ENCODE data around the gene GALK1.

The GALK1 gene

DNA sequence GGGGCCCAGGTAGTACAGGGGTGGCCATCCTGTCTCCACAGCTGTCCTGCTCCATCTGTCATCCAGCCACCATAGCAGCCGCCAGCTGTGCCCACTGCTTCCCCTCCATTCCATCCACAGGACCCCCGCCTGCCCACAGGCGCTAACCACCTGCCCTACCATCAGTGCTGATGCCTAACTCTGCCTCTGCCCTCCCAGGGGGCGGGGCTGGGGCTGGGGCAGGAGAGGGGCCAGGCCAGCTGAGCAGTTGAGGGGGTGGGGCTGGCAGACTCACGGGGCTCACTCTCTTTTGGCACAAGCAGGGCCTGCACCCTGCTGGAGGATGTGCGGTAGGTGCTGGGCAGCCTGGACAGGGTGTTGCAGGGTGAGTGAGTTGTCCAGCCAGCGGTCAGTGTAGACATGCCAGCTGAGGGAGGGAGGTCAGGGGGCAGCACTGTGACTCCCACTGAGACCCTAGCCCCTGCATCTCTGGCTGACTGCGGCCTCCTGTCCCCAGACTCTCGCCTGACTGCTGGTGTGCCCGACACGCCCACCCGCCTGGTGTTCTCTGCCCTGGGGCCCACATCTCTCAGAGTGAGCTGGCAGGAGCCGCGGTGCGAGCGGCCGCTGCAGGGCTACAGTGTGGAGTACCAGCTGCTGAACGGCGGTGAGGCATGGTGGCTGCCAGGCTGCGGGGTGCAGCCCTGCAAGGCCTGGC is 9.6 kb downstream of the GALK1 start:
- H3K36me3 ChIP-seq (ENCODE audit: control insufficient read depth, insufficient read depth, low read length), result 0 out of 2 replicates have a peak, but pooled peaks cover 3% of the 10 kb centered on the region
- no peaks in the 10 kb centered on the region for H3K4me1 ChIP-seq (ENCODE audit: control insufficient read depth, insufficient read depth, low read length)
- DNase-seq (ENCODE audit: low read depth, low spot score), result no peak
- no CpG with 5 or more reads among the region's 20 CpGs for WGBS (ENCODE audit: insufficient coverage, insufficient read length)
- no peaks in the 10 kb centered on the region for H3K27me3 ChIP-seq (ENCODE audit: control insufficient read depth, insufficient read depth, low read length)
- H3K27ac ChIP-seq (ENCODE audit: low read length), result no peak overlapping the region
- no peak overlapping the region for H3K4me3 ChIP-seq (ENCODE audit: low read length)
- no peaks in the 10 kb centered on the region for H3K9me3 ChIP-seq (ENCODE audit: control insufficient read depth, insufficient read depth, low read length)

DNA sequence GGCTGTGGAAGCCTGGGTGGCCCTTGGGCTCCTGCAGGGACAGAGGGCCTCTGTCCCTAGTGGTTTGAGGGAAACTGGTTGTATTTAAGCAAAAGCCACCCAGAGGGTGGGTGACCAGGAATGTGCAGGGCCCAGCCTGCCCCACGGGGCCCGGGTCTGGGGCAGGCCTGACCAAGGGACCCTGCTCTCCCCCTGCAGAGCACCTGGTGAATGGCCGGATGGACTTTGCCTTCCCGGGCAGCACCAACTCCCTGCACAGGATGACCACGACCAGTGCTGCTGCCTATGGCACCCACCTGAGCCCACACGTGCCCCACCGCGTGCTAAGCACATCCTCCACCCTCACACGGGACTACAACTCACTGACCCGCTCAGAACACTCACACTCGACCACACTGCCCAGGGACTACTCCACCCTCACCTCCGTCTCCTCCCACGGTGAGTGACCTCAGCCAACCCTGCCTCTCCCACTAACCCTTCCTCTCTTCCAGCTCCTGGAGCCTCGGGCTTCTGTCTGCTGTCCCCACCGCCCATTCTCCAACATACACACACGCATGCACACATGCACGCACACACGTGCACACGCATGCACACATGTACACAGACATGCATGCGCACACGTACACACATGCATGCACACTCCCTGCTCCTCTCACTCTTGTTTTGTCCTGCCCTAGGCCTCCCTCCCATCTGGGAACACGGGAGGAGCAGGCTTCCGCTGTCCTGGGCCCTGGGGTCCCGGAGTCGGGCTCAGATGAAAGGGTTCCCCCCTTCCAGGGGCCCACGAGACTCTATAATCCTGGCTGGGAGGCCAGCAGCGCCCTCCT is 10.4 kb downstream of the GALK1 start:
- Histone ChIP-seq H3K4me3 (ENCODE audit: low read length) (no peak overlapping the region), H3K27ac (ENCODE audit: low read length) (no peak overlapping the region), H3K36me3 (ENCODE audit: control insufficient read depth, insufficient read depth, low read length) (0 out of 2 replicates have a peak, but pooled peaks cover 3% of the 10 kb centered on the region), H3K9me3 (ENCODE audit: control insufficient read depth, insufficient read depth, low read length) (no peaks in the 10 kb centered on the region), H3K4me1 (ENCODE audit: control insufficient read depth, insufficient read depth, low read length) (no peaks in the 10 kb centered on the region), H3K27me3 (ENCODE audit: control insufficient read depth, insufficient read depth, low read length) (no peaks in the 10 kb centered on the region)
- no peak for DNase-seq (ENCODE audit: low read depth, low spot score)
- no CpG with 5 or more reads among the region's 27 CpGs for WGBS (ENCODE audit: insufficient coverage, insufficient read length)

DNA sequence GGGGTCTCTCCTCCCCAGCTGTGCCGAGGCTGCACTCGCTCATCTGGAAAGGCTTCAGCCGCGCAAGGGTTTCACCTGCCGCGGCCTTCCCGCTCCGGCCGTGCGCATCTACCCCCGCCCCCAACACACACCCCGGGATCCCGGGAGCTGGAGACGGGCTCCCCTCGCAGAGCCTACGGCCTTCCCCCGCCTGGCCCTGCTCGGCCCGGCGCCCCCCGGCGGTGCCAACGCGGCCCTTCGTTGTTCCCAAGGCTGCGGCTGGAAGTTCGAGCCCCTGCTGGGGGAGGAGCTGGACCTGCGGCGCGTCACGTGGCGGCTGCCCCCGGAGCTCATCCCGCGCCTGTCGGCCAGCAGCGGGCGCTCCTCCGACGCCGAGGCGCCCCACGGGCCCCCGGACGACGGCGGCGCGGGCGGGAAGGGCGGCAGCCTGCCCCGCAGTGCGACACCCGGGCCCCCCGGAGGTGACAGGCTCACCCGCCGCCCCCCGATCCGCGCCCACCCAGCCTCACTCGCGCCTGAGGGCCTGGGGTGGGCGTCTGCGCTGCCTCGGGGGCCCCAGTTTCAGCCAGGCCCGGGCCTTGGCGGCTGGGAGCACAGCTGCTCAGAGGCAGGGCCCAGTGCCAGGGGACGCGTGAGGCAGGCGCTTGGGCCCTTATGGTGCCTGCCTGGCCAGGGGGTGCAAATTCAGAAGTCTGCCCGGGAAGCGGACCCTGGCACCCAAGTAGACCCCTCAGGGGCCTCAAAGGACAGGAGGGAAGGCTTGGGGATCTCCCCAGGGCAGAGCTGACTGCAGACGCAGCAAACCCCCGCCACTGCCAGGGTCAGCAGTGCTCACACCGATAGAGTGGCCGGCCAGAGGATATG is 11.2 kb downstream of the GALK1 start:
- Histone ChIP-seq H3K4me1 (ENCODE audit: control insufficient read depth, insufficient read depth, low read length) (no peaks in the 10 kb centered on the region), H3K9me3 (ENCODE audit: control insufficient read depth, insufficient read depth, low read length) (no peaks in the 10 kb centered on the region), H3K27me3 (ENCODE audit: control insufficient read depth, insufficient read depth, low read length) (no peaks in the 10 kb centered on the region), H3K27ac (ENCODE audit: low read length) (no peak overlapping the region), H3K36me3 (ENCODE audit: control insufficient read depth, insufficient read depth, low read length) (0 out of 2 replicates have a peak, but pooled peaks cover 3% of the 10 kb centered on the region), H3K4me3 (ENCODE audit: low read length) (peak overlapping the region; percentile 0; the same call in 1 of the 2 replicates)
- no CpG with 5 or more reads among the region's 76 CpGs for WGBS (ENCODE audit: insufficient coverage, insufficient read length)
- DNase-seq (ENCODE audit: low read depth, low spot score), result no peak

DNA sequence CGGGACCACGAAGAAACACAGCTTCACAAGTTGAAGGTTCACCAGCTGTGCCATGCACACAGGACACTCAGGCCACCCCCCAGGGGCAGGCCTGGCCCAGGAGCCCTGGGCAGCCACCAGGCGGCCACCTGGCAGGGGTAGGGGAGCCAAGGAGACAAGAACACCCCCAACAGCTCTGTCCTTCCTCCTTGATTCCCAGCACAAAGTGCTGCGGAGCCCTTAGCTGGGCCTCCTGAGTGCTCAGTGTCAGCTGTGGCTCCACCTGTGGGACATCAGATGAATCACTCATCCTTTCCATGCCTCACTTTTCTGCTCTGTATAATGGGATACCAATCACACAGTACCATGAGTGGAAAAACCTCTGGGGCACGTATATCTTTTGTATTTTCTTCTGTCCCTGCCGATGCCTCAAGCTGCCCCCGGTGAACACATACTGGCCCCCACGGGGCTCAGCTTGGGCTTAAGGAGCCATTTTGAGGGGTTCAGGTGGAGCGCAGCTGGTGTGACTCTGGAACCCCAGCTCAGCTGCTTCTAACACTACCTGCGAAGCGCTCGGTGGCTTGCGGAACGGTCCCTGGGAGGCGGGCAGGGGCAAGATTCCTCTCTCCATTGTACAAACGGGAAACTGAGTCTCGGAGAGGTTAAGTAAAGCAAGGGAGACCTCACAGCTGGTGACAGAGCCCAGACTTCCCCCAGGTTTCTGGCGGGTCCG is 12.0 kb downstream of the GALK1 start:
- H3K27ac ChIP-seq (ENCODE audit: low read length), result no peak overlapping the region
- peak overlapping the region; percentile 0; the same call in 1 of the 2 replicates for H3K4me3 ChIP-seq (ENCODE audit: low read length)
- H3K4me1 ChIP-seq (ENCODE audit: control insufficient read depth, insufficient read depth, low read length), result no peaks in the 10 kb centered on the region
- no peaks in the 10 kb centered on the region for H3K27me3 ChIP-seq (ENCODE audit: control insufficient read depth, insufficient read depth, low read length)
- H3K9me3 ChIP-seq (ENCODE audit: control insufficient read depth, insufficient read depth, low read length), result no peaks in the 10 kb centered on the region
- DNase-seq (ENCODE audit: low read depth, low spot score), result no peak
- WGBS (ENCODE audit: insufficient coverage, insufficient read length), result no CpG with 5 or more reads among the region's 19 CpGs
- H3K36me3 ChIP-seq (ENCODE audit: control insufficient read depth, insufficient read depth, low read length), result 0 out of 2 replicates have a peak, but pooled peaks cover 3% of the 10 kb centered on the region

DNA sequence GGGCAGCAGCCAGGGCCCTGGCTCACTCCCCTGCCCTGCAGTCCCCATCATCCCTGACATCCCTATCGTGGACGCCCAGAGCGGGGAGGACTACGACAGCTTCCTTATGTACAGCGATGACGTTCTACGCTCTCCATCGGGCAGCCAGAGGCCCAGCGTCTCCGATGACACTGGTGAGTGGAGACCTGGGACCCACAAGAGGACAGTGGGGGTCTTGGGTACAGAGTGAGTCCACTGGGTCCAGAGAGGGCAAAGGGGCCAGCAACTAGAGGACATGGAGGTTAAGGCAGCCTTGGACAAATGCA is 12.6 kb downstream of the GALK1 start:
- Histone ChIP-seq H3K36me3 (ENCODE audit: control insufficient read depth, insufficient read depth, low read length) (no peaks in the 10 kb centered on the region), H3K4me1 (ENCODE audit: control insufficient read depth, insufficient read depth, low read length) (no peaks in the 10 kb centered on the region)
- no CpG with 5 or more reads among the region's 10 CpGs for WGBS (ENCODE audit: insufficient coverage, insufficient read length)

DNA sequence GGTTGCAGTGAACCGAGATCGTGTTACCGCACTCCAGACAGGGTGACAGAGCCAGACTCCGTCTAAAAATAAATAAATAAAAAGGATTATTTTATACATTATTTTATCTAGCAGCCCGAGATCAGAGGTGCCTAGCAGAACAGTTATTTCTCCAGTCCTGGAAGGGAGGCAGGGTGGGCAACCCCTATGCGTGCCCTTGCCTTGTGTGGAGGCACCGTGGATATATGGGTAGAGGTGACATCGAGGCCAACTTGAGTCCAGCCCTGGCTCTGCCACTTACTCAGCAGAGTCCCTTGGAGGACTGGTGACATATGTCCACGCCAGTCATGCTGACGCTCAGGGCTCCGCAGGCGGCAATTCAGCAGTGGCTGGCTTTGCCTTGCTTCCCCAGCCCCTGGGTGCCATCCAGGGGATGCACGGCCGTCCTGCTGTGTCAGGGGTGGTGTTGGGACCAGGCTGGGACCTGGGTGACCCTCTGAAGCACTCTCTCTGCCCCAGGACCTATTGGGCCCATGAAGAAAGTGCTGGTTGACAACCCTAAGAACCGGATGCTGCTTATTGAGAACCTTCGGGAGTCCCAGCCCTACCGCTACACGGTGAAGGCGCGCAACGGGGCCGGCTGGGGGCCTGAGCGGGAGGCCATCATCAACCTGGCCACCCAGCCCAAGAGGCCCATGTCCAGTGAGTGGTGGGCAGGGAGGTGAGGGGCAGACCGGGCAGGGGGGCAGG is 13.2 kb downstream of the GALK1 start:
- no peaks in the 10 kb centered on the region for H3K9me3 ChIP-seq (ENCODE audit: control insufficient read depth, insufficient read depth, low read length)
- H3K4me1 ChIP-seq (ENCODE audit: control insufficient read depth, insufficient read depth, low read length), result no peaks in the 10 kb centered on the region
- H3K36me3 ChIP-seq (ENCODE audit: control insufficient read depth, insufficient read depth, low read length), result no peaks in the 10 kb centered on the region
- H3K4me3 ChIP-seq (ENCODE audit: low read length), result no peak overlapping the region
- no CpG with 5 or more reads among the region's 24 CpGs for WGBS (ENCODE audit: insufficient coverage, insufficient read length)
- DNase-seq (ENCODE audit: low read depth, low spot score), result no peak
- H3K27me3 ChIP-seq (ENCODE audit: control insufficient read depth, insufficient read depth, low read length), result no peaks in the 10 kb centered on the region
- H3K27ac ChIP-seq (ENCODE audit: low read length), result no peak overlapping the region

More for the DNA sequence above, 12.6 kb downstream of the GALK1 start:
- Histone ChIP-seq H3K9me3 (ENCODE audit: control insufficient read depth, insufficient read depth, low read length) (no peaks in the 10 kb centered on the region), H3K27ac (ENCODE audit: low read length) (no peak overlapping the region), H3K4me3 (ENCODE audit: low read length) (no peak overlapping the region), H3K27me3 (ENCODE audit: control insufficient read depth, insufficient read depth, low read length) (no peaks in the 10 kb centered on the region)
- DNase-seq (ENCODE audit: low read depth, low spot score), result no peak

DNA sequence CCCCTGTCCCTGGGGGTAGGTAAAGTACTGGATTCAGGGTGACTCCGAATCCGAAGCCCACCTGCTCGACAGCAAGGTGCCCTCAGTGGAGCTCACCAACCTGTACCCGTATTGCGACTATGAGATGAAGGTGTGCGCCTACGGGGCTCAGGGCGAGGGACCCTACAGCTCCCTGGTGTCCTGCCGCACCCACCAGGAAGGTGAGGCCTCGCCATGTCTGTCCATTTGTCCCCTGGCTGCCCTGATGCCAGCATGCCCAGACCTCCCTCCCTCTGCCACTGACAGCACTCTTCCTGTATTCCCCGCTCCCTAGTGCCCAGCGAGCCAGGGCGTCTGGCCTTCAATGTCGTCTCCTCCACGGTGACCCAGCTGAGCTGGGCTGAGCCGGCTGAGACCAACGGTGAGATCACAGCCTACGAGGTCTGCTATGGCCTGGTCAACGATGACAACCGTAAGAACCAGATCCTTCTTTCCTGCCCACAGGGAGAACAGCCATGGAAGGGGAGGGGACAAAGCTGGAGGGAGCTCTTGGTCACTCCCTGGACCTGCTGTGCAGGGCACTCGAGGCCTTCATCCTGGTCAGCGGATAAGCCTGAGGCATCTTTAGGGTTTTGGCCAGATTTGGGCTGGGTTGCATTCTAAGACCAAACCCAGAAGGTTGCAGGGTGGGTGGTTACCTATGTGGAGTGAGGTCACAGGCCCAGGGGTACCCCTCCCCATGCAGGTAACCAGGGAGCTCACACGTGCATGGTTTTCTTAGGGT is 14.2 kb downstream of the GALK1 start:
- WGBS (ENCODE audit: insufficient coverage, insufficient read length), result no CpG with 5 or more reads among the region's 23 CpGs
- no peaks in the 10 kb centered on the region for H3K9me3 ChIP-seq (ENCODE audit: control insufficient read depth, insufficient read depth, low read length)
- no peak overlapping the region for H3K4me3 ChIP-seq (ENCODE audit: low read length)
- no peaks in the 10 kb centered on the region for H3K27me3 ChIP-seq (ENCODE audit: control insufficient read depth, insufficient read depth, low read length)
- no peak for DNase-seq (ENCODE audit: low read depth, low spot score)
- H3K4me1 ChIP-seq (ENCODE audit: control insufficient read depth, insufficient read depth, low read length), result no peaks in the 10 kb centered on the region
- no peaks in the 10 kb centered on the region for H3K36me3 ChIP-seq (ENCODE audit: control insufficient read depth, insufficient read depth, low read length)
- no peak overlapping the region for H3K27ac ChIP-seq (ENCODE audit: low read length)

DNA sequence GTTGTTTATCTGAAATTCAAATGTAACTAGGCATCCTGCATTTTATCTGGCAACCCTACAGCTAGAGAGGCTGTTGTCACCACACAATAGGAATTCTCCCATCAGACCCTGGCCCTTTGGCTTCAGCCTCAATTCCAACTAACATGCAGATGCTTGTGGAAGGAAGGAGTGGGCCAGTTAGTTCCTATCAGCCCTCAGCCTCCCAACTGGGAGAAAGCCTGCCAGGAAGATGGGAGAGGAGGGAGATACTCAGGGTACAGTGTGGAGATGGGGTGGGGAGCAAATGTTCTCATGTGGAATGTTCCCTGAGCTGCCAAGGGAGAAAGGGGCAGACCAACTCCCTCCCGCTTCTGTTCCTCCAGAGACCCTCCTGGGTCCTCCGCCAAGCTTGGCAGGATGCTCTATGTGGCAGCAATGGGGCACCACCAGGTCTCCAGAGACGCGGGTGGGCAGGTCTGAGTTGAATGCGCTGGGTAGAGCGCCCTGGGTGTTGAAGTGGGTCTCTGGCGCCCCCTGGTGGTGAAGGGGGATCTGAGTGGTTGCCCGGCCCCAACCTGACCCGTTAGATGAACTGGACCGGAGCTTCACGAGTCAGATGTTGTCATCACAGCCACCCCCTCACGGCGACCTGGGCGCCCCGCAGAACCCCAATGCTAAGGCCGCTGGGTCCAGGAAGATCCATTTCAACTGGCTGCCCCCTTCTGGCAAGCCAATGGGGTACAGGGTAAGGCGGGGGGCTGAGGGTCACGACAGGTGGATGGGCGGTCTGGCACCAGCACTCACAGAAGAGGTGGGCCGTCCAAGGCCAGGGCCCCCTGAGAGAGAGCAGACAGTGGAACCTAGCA is 15.2 kb downstream of the GALK1 start:
- no peaks in the 10 kb centered on the region for H3K4me1 ChIP-seq (ENCODE audit: control insufficient read depth, insufficient read depth, low read length)
- WGBS (ENCODE audit: insufficient coverage, insufficient read length), result no CpG with 5 or more reads among the region's 20 CpGs
- H3K9me3 ChIP-seq (ENCODE audit: control insufficient read depth, insufficient read depth, low read length), result no peaks in the 10 kb centered on the region
- H3K4me3 ChIP-seq (ENCODE audit: low read length), result no peak overlapping the region
- no peak for DNase-seq (ENCODE audit: low read depth, low spot score)
- H3K27ac ChIP-seq (ENCODE audit: low read length), result no peak overlapping the region
- H3K36me3 ChIP-seq (ENCODE audit: control insufficient read depth, insufficient read depth, low read length), result no peaks in the 10 kb centered on the region
- no peaks in the 10 kb centered on the region for H3K27me3 ChIP-seq (ENCODE audit: control insufficient read depth, insufficient read depth, low read length)
